ENCODE results near the gene PABPC1L2B.
"Not testable (repeated sequence)": the region's sequence is repeated elsewhere in the genome, so short reads cannot be mapped to it uniquely, and the experiment has no call there.

PABPC1L2B gene

GRCh38 chrX:73002733-73003132 is at the start of gene PABPC1L2B:
Gene PABPC1L2B, plus strand, starts transcription at chrX:73002939. Its CDS starts 704 bp downstream, at chrX:73003643.
- DNase-seq (ENCODE audit: low read depth): not testable (repeated sequence)

- DNase-seq (ENCODE audit: low read depth): not testable (repeated sequence)
Observed at GRCh38 chrX:72959971-72960370, 42.8 kb upstream of the PABPC1L2B start.

- not testable (repeated sequence) for DNase-seq (ENCODE audit: low read depth)
Observed at GRCh38 chrX:72971859-72972258, 30.9 kb upstream of the PABPC1L2B start.

GRCh38 chrX:72974885-72975284 is 27.9 kb upstream of the PABPC1L2B start:
- DNase-seq (ENCODE audit: low read depth): not testable (repeated sequence)

GRCh38 chrX:72980894-72981469 is 21.8 kb upstream of the PABPC1L2B start:
- not testable (repeated sequence) for DNase-seq (ENCODE audit: low read depth)

- DNase-seq (ENCODE audit: low read depth): not testable (repeated sequence)
Observed at GRCh38 chrX:73004032-73004431, 1.3 kb downstream of the PABPC1L2B start.

- no peak for DNase-seq (ENCODE audit: low read depth)
Observed at GRCh38 chrX:73021361-73022092, 18.8 kb downstream of the PABPC1L2B start.

GRCh38 chrX:73022093-73022445 is 19.3 kb downstream of the PABPC1L2B start:
- not testable (repeated sequence) for DNase-seq (ENCODE audit: low read depth)

- DNase-seq (ENCODE audit: low read depth): no peak
Observed at GRCh38 chrX:73028876-73029275, 26.1 kb downstream of the PABPC1L2B start.

All from activated T-helper 9 cell treated with anti-CD3 and anti-CD28 coated beads, Interleukin-2, amount 50 U/mL, for 16 hours (primary cell).